Colon (tissue), 2 donors: Measurements from ENCODE around the gene DNAH9.
"Not testable (repeated sequence)": the region's sequence is repeated elsewhere in the genome, so short reads cannot be mapped to it uniquely, and the experiment has no call there.

Source experiments
- FAIRE-seq: peaks from 2 replicates; lab custom pipeline; 2012; peaks lifted over from hg19 to GRCh38; lab: Jason Lieb, UNC
- donor health status: control.
- donor health status: control.

Gene DNAH9

DNA sequence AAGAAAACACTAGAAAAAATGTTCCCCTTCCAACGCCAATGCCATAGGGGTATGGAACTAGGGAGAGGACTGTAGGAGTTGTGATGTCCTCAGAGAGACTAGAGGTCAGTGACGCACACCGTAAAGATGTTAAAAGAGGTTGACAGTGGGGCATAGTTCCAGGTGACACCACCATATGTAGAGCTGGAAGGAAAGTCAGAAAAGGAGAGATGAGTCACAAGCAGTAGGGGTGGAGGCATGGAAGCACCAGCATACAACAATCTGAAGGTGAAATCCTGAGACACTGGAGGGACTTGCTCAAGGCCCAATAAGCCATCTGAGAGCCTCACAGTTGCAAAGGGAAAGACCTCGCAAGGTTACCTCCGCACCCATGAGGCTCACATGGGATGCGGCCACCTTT lies 323.0 kb downstream of the DNAH9 start:
- no peak for FAIRE-seq

DNA sequence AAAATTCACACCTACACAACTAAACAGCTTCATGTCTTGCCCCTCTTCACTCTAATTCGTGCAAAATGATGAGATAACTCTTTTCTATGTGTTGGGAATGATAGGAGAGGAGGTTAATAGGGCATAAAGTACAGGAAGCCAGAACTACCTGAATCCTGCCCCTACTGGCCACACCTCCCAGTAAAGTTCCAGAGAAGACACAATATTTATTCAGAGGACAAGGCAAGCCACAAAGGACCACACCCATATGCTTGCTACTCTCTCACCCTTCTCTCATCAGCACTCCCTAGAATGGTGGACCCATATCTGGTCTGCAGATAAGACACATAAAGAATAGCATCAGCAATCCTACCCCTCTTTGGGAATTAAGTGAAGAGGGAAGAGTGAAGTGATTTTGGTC lies 324.4 kb downstream of the DNAH9 start:
- FAIRE-seq: no peak

DNA sequence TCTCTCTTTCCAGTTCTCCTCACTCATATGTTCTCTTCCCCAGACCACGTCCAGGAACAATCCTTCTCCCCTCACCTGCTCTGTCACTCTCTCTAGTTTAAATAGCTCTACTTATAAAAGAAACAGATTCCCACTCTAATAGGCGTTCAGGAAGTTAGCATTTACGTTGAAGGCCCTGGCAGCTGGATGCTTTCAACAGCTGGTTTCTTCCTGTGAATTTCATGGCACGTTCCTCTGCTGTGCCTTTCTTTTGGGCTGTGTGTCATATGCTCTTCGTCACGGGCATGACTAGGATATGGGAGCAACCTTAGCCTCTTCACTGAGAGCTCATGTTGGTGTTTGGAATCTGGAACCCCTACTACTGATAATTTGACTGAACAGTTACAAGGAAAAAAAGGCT lies 325.8 kb downstream of the DNAH9 start:
- FAIRE-seq: no peak

DNA sequence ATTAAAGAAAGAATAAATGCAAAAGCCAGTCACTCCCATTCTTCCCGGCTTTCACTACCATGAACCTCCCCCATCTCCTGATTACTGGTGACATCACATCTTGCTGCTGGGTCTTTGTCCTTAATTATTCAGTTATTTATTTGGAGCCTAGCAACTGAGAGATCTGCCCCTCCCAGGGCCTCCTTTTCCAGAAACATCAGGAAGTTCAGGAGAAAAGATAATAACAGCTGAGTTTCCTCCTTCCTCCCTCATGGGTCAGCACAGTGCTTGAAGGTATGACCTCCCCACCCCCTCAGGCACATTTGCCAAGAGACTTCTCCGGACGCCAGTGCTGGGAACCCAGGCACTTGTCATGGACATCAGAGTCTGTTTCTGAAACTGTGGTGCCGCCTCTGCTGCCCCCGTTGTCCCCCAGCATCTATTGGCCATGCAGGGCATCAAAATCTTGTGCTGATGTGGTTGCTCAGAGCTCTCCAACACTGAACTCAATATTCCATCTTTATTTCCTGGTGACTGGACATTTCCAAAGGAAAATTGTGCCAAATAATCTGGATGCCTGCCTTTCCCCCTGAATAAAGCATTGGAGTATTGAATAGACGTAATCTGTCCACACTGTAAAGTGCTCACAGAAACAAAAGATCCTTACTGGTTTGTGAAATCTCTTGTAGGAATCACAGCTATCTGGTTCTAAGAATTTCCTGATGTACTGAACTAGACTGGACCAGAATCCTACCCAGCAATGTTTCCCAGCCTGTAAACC lies 327.2 kb downstream of the DNAH9 start:
- no peak for FAIRE-seq

DNA sequence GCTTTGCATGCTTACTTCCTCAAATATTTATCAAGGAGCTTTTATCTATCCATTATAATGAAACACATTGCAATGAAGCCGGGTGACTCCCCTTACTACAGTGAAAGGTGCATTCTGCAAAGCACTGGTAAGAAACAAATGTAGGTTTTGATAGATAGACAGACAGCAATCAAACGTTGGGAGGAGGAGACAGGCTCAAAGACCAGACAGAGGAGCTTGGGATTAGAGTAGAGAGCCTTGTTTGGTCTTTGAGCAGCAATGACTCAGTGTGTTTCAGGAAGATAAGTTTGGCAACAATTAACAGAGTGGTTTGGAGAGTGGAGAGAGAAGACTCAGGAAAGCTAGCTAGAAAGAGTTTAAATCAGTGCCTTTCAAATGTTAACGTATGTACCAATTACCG lies 330.2 kb downstream of the DNAH9 start:
- FAIRE-seq: no peak

DNA sequence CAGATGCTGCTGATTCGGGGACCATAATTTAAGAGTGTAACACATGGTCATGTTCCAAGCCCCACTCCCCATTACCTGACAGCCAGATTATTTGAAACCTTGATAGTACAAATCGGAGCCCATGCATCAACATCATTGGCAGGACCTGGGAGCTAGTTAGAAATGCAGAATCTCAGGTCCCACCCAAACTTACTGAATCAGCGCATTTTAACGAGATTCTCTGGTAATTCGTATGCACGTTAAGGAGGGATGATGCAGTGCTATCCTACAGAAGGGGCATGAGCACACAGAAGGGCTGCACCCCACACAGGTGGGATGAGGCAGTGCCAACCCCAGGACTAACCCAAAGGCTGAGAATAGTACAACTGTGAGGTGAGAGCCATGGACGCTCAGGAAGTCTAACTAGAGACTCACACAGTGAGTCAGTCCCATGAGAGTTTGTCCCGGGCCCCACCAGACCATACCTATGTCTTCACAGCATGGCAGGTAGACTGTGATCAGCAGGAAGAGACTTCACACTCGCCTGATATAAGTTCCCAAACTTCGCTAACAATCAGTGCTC lies 334.1 kb downstream of the DNAH9 start:
- FAIRE-seq: no peak

DNA sequence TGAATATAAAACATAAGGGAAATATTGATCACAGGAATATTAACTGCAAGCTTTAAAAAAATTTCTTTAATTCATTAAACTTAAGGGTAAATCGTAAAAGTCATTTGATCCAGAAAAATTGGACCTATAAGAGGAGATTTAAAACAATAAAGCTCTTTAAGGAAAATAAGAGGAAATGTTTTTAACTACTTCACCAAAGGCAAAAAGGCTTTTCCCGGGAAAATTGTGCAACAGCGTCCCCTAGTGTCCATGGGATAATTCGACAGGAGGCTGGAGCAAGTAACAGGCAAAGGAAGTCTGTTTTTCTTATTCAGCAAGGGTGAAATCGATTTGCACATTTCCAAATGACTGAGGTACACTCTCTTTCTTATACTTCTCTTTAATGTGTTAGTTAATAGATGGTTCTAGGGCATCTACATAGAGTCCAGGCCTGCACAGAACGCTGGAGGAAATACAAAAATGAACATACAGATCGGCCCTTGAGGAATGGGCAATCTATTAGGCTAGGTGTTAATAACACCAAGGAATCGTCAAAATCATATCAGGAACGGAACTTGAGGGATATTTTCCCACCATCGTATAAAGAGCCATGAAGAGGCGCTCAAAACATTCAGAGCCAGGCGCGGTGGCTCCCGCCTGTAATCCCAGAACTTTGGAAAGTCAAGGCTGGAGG lies 337.6 kb downstream of the DNAH9 start:
- no peak for FAIRE-seq

DNA sequence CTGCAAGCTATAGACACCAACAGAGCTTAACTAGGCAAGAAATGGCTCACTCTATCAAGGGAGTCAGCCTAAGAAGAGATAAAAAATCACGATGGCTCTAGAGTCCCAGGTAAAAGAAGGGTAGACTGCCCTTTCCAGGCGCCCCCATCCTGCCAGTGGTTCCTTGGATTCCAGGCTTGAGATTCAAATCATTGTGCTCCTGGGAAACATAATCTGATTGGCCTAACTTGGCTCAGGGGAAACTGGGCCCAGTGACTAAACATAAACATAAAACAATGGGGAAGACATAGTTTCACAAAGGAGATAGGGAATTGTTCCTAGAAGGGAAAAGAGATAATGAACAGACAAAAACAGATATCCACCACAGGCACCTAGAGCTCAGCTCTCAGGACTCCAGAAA lies 342.6 kb downstream of the DNAH9 start:
- no peak for FAIRE-seq

DNA sequence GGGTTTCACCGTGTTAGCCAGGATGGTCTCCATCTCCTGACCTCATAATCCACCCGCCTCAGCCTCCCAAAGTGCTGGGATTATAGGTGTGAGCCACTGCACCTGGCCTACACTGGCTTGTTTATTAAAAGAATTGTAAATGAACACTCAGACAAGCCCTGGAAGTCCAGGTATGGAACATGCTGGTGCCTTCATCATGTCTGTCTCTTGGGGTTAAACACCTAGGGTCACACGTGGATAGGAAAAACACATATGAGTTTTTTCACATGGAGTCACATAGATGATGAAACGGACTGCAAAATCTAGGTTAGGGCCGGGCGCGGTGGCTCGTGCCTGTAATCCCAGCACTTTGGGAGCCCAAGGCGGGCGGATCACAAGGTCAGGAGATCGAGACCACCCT lies 344.8 kb downstream of the DNAH9 start:
- FAIRE-seq: not testable (repeated sequence)

DNA sequence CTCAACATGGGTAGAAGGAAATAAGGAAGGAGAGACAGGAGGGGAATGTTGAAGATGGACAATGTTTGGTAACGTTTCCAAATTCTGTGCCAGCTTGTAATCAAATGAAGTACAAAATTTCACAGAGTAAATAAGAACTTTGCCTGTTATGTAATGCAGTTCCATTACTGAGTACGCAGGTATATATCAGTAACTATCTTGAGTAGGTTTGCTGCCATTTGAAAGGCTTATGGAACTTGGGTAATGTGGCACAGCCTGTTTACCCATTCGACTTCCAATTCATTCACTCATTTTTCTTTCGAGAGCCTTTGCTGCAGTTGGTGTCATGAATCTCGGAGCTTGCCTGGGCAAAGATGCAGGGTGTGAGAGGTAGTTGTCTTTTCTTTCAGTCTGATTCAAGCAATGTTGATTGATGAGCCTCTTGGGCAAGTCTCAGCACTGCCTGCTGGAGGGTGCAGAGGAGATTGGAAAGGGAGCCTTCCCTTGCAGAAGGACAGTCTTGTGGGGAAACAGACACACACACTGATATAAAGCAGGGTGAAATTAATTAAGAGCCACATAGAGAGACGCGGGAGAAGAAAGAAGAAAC lies 345.6 kb downstream of the DNAH9 start:
- no peak for FAIRE-seq

DNA sequence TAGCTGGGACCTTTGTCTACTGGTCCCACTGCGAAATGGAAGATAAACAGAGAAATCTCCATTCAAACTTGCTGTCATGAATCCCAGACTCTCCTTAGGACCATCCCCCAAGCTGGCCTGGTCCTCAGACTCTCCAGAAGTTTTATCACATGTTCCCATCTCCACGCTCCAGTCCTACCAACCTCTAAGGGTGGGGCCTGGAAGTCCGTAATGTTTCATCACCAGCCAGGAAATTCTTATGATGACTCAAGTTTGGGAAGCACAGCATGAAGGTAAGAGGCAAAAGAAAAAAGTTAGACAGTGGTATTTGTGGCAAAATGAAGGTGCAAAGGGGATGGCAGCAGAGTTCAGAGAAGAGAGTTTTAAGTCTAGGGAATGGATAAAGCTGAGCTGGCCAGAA lies 346.3 kb downstream of the DNAH9 start:
- FAIRE-seq: no peak

DNA sequence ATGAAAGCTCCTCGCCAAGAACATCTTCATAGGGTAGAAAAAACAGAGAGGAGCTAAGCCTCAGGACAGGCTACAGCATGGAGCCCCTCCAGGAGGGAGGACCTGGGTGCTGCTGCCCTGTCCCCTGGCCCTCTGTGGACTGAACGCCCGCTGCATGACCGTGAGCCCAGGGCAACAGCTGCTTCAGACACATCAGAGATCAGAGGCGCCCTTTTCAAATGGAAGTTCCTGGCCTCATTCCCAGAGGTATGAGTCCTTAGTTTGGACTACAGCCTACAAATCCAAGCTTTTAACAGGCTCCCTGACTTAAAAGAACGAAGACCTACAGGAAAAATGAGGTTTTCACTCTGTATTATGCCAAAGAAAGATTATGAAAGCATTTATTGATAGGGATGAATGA lies 350.5 kb downstream of the DNAH9 start:
- no peak for FAIRE-seq

DNA sequence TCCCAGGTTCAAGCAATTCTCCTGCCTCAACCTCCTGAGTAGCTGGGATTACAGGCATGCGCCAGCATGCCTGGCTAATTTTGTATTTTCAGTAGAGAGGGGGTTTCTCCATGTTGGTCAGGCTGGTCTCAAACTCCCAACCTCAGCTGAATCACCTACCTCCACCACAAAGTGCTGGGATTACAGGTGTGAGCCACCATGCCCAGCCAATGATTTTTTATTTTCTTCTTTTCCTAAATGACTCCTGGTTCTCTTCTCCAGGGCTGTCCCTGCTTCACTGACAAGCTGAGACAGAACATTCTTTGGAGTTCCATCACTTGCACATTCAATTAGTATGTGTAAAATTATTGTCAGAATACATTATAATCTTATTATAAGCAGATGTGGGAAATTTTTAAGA lies 351.3 kb downstream of the DNAH9 start:
- not testable (repeated sequence) for FAIRE-seq

DNA sequence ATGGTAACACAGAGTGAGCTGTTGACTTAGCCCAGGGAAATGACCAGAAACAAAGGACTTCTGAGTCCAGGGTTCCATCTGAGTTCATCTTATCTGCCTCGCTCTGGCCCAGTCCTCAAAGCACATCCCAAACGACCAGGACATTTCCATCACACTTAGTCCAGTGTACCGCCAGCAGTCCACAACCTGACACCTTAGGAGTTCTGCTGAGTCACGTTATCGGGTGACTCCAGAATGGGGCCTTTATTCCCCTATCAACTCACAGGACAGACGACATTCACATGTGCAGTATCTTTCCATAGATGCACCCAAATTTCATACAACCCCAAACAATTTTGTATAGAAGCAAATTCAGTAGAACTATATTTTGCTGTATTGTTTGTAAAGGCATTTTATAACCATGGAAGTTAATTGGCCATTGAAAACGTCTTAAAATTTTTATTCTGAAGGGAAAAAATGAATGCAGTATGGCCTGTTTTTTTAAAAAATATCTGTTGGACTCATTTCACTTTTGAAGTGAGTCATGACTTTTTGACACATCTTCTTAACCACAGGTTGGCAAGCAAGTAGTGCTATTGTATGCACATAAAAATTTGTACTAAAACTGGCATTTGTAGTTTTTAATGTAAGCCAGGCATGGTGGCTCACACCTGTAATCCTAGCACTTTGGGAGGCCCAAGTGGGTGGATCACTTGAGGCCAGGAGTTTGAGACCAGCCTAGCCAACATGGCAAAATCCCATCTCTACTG lies 352.7 kb downstream of the DNAH9 start:
- FAIRE-seq: no peak

DNA sequence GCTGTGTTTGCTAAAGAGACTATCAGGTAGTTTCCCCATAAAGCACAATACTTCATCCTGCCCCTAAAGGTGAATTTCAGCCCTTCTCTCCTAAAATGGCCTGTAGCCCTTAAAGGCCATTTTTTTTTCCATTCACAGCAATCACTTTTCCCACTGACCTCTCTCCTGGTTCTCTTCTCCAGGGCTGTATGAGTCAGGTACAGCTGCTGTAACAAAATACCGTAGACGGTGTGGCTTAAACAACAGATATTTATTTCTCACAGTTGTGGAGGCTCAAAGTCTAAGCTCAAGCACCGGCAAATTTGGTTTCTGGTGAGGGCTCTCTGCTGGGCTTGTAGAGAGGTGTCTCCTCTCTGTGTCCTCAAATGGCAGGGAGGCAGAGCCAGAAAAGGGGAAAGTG lies 354.3 kb downstream of the DNAH9 start:
- FAIRE-seq: no peak

DNA sequence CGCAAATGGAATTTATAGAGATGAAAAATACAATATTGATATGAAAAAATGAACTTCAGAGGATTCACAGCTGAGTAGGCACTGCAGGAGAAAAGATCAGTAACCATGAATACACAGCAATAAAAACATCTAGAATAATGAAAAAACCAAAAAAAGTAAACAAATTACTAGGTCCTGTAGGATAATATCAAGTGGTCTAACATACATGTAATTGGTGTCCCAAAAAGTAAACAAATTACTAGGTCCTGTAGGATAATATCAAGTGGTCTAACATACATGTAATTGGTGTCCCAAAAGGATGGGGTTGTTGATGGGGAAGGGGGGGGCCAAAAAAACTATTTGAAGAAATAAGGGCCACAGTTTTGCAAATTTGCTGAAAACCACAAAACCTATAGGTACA lies 355.7 kb downstream of the DNAH9 start:
- FAIRE-seq: no peak

DNA sequence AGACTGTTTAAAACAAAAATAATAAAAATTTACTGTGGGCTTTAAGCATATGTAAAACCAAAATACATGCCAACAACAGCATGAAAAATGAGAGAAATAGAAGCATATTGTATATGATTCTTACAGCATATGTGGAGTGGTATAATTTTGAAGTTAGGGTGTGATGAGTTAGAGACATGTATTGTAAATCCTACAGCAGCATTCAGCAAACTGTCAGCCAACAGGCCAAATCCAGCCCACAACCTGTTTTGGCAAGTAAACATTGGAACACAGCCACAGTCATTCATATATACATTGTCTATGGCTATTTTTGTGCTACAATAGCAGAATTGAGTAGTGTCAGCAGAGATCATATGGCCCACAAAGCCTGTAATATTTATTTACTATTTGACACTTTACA lies 356.7 kb downstream of the DNAH9 start:
- FAIRE-seq: no peak

DNA sequence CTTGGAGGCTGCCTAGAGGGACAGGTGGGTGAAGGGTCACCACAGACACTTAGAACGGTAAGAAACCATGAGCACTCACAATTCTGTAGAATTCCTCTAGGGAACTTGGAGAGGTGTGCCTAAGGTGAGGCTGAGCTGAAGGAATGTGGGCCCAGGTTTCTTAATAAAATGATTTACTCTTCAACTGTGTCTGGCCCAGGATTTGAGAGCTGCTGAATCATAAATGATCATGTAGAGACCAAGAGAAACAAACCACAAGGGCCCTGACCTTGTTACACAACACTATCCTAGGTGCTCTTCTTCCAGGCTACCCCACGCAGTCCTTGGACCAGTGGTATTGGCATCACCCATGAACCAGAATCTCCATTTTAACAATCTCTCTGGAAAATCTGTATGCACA lies 371.3 kb downstream of the DNAH9 start:
- FAIRE-seq: no peak

DNA sequence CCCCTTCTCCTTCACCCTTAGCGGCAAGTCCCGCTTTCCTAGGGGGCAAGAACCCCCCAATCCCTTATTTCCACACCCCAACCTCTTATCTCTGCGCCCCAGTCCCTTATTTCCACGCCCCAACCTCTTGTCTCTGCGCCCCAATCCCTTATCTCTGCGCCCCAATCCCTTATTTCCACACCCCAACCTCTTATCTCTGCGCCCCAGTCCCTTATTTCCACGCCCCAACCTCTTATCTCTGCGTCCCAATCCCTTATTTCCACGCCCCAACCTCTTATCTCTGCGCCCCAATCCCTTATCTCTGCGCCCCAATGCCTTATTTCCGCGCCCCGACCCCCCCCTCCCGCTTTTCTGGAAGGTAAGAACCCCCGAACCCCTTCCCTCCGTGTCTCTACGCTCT lies 374.5 kb downstream of the DNAH9 start:
- FAIRE-seq: not testable (repeated sequence)

DNA sequence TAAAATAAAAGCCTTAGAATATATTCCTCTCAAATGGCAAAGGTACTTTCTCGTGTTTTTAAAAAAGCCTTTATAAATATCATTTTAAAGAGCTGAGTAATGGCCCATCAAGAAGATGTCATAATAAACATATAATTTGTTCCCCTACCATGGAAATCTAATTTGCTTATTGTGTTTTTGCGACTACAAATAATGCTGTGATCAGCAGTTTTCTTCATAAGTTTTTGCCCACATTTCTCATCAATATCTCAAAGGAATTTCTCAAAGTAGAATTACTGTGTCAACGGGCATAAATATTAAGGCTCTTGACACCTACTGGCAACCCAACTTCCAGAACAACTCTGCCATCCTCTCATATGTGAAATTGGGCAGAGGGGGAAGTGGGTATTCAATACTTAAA lies 381.5 kb downstream of the DNAH9 start:
- no peak for FAIRE-seq

DNA sequence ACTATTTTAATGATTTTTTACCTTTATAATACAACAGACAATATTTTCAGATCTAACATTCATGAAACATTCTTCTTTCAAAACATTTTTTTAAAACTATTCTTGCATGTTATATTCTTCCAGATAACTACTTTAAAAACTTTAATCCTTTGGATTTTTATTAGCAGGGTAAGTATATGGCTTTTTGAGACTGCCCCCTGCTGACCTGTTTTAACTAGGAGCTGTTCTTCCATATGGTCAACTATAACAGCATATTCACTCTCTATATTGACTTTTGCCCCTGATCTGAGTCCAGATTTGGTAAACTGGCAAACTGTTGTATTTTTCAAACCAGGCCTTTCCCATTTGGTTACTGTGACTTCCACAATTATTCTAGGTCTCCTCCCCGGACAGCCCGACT lies 382.5 kb downstream of the DNAH9 start:
- no peak for FAIRE-seq

DNA sequence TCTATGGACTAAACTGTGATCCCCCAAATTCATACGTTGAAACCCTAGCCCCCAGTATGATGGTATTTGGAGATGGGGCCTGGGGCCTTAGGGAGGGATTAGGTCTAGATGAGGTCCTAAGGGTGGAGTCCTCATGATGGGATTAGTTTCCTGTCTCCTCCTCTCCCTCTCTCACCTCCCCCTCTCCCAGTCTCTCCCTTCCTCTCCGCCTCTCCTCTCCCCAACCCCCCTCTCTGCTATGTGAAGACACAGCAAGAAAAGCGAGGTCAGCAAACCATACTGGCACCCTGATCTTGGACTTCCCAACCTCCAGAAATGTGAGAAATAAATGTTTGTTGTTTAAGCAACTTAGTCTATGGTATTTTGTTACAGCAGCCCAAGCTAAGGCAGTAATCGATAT lies 383.6 kb downstream of the DNAH9 start:
- FAIRE-seq: no peak
